ENCODE measurements around the gene TESMIN. TPM values are rescaled to one million over a fixed set of nuclear protein-coding genes. Genes with fewer than 3 reads are reported as not detected.

Gene TESMIN, protein sequence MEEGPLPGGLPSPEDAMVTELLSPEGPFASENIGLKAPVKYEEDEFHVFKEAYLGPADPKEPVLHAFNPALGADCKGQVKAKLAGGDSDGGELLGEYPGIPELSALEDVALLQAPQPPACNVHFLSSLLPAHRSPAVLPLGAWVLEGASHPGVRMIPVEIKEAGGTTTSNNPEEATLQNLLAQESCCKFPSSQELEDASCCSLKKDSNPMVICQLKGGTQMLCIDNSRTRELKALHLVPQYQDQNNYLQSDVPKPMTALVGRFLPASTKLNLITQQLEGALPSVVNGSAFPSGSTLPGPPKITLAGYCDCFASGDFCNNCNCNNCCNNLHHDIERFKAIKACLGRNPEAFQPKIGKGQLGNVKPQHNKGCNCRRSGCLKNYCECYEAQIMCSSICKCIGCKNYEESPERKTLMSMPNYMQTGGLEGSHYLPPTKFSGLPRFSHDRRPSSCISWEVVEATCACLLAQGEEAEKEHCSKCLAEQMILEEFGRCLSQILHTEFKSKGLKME
- 2.0 TPM for total RNA-seq
- polyA plus RNA-seq: 4.6 TPM
- long read RNA-seq, donor 1: 0 reads
- long read RNA-seq, donor 2: 0 reads
- long read RNA-seq, donor 3, partial matches to known transcripts: 0 of 1 reads
- long read RNA-seq, donor 3, other reads (novel, unspliced or antisense): 0 of 1 reads
- long read RNA-seq, donor 4: 0 reads
- long read RNA-seq, donor 5: 0 reads
- long read RNA-seq, donor 6, partial matches to known transcripts: 0 of 4 reads
- long read RNA-seq, donor 6, other reads (novel, unspliced or antisense): 0 of 4 reads
- long read RNA-seq, donor 7: 0 reads
- long read RNA-seq, donor 8: 0 reads
- long read RNA-seq, donor 9: 0 reads
- long read RNA-seq, donor 10: 0 reads

DNA sequence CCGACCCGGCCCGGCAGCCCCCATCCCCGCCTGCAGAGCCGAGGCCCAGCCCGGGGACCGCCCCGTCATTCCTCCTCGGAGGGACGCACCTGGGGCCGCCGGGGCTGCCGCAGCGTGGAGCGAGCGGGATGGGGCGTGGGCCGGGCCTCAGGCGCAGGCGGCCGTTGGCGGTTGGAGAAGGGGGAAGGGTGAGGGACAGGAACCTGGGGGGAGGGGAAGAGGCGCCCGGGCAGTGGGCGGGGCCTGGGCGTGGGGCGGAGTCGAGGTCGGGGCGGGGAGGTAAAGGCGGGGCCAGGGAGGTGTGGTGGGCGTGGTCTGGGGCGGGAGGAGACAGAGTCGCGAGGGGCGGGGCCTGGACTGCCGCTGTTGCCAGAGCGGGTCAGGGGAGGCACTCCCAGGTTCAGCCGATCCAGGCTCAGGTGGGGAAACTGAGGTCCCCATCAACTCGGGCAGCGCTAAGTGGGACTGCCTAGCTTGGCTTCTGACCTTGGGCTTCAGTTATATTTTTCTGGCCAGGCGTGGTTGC is at the start of gene TESMIN:
TESMIN (minus strand) TSS at position 190 of the 526 bp plus-strand sequence. CDS start 860 bp downstream, outside the sequence.
- H3K27ac ChIP-seq (ENCODE audit: low read depth in 1 of 2, low read length in 1 of 2): peak within 1 kb of the TSS in 1 of 2 donors; percentile 70
- H3K4me1 ChIP-seq (ENCODE audit: control insufficient read depth in 2 of 2, insufficient read depth in 2 of 2, low read length in 2 of 2): peaks cover 4 to 7% of the 10 kb centered on the region in 2 donors
- H3K4me3 ChIP-seq (ENCODE audit: low read length in 2 of 2): peak within 1 kb of the TSS; percentile 8 to 73

GRCh38 chr11:68798221-68798813 is 47.0 kb upstream of the TESMIN start:
- no peak overlapping the region for H3K27ac ChIP-seq (ENCODE audit: low read depth in 1 of 2, low read length in 1 of 2)
- H3K9me3 ChIP-seq (ENCODE audit: control insufficient read depth in 2 of 2, insufficient read depth in 1 of 2, low read length in 1 of 2): no peaks in the 10 kb centered on the region
- H3K36me3 ChIP-seq (ENCODE audit: control insufficient read depth in 2 of 2, insufficient read depth in 2 of 2, low read length in 1 of 2): peaks cover 0 to 32% of the 10 kb centered on the region in 2 donors
- no peak overlapping the region for H3K4me3 ChIP-seq (ENCODE audit: low read length in 2 of 2)
- H3K27me3 ChIP-seq (ENCODE audit: control insufficient read depth in 2 of 2, insufficient read depth in 1 of 2, low read length in 1 of 2): no peaks in the 10 kb centered on the region
- DNase-seq (ENCODE audit: low read depth in 6 of 9, low spot score in 9 of 9): peak in 6 of 9 donors; percentile 2 to 37 (median 13)
- peaks cover 0 to 6% of the 10 kb centered on the region in 2 donors for H3K4me1 ChIP-seq (ENCODE audit: control insufficient read depth in 2 of 2, insufficient read depth in 2 of 2, low read length in 2 of 2)
- WGBS: 91% methylated on average over 23 of the region's 23 CpGs

More for the DNA sequence above, at the start of gene TESMIN:
- peak; percentile 52 to 91 (median 82) for DNase-seq (ENCODE audit: low read depth in 6 of 9, low spot score in 9 of 9)
- peaks cover 3 to 6% of the 10 kb centered on the region in 2 donors for H3K36me3 ChIP-seq (ENCODE audit: control insufficient read depth in 2 of 2, insufficient read depth in 2 of 2, low read length in 1 of 2)
- peaks cover 0 to 2% of the 10 kb centered on the region in 2 donors for H3K27me3 ChIP-seq (ENCODE audit: control insufficient read depth in 2 of 2, insufficient read depth in 1 of 2, low read length in 1 of 2)
- peaks cover 0 to 3% of the 10 kb centered on the region in 2 donors for H3K9me3 ChIP-seq (ENCODE audit: control insufficient read depth in 2 of 2, insufficient read depth in 1 of 2, low read length in 1 of 2)
- WGBS: 3% methylated on average over 42 of the region's 42 CpGs

- Histone ChIP-seq H3K9me3 (ENCODE audit: control insufficient read depth in 2 of 2, insufficient read depth in 1 of 2, low read length in 1 of 2) (no peaks in the 10 kb centered on the region), H3K27ac (ENCODE audit: low read depth in 1 of 2, low read length in 1 of 2) (no peak overlapping the region), H3K4me3 (ENCODE audit: low read length in 2 of 2) (no peak overlapping the region), H3K4me1 (ENCODE audit: control insufficient read depth in 2 of 2, insufficient read depth in 2 of 2, low read length in 2 of 2) (peaks cover 0 to 6% of the 10 kb centered on the region in 2 donors), H3K36me3 (ENCODE audit: control insufficient read depth in 2 of 2, insufficient read depth in 2 of 2, low read length in 1 of 2) (peaks cover 2 to 32% of the 10 kb centered on the region in 2 donors), H3K27me3 (ENCODE audit: control insufficient read depth in 2 of 2, insufficient read depth in 1 of 2, low read length in 1 of 2) (no peaks in the 10 kb centered on the region)
- WGBS: 93% methylated on average over 19 of the region's 19 CpGs
- DNase-seq (ENCODE audit: low read depth in 6 of 9, low spot score in 9 of 9): peak in 3 of 9 donors; percentile 3 to 14 (median 5)
Measured at GRCh38 chr11:68796801-68797200, 45.5 kb upstream of the TESMIN start.

- peaks cover 0 to 6% of the 10 kb centered on the region in 2 donors for H3K4me1 ChIP-seq (ENCODE audit: control insufficient read depth in 2 of 2, insufficient read depth in 2 of 2, low read length in 2 of 2)
- H3K27me3 ChIP-seq (ENCODE audit: control insufficient read depth in 2 of 2, insufficient read depth in 1 of 2, low read length in 1 of 2): no peaks in the 10 kb centered on the region
- no peaks in the 10 kb centered on the region for H3K9me3 ChIP-seq (ENCODE audit: control insufficient read depth in 2 of 2, insufficient read depth in 1 of 2, low read length in 1 of 2)
- DNase-seq (ENCODE audit: low read depth in 6 of 9, low spot score in 9 of 9): no peak
- 97% methylated on average over 18 of the region's 18 CpGs for WGBS
- H3K36me3 ChIP-seq (ENCODE audit: control insufficient read depth in 2 of 2, insufficient read depth in 2 of 2, low read length in 1 of 2): peaks cover 2 to 15% of the 10 kb centered on the region in 2 donors
- H3K27ac ChIP-seq (ENCODE audit: low read depth in 1 of 2, low read length in 1 of 2): no peak overlapping the region
- no peak overlapping the region for H3K4me3 ChIP-seq (ENCODE audit: low read length in 2 of 2)
Measured at GRCh38 chr11:68792400-68792966, 41.2 kb upstream of the TESMIN start.

DNA sequence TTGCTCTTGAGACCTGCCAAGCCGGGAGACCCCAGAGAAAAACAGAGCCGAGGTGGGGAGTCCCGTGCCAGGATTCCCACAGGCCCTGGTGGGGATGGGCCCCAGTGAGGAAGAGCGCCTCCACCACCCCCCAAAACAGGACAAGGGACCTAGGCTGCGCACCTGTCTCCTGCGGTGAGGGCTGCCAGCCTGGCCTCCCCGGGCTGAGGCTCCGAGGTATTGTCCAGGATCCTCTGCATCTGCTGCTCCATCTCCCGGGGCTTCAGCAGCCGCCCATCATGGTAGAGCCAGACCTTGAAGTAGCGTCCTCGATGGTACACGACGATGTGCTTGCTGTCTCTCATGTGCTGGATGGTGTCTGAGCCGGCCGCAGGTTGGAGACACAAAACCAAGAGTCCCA is 33.3 kb upstream of the TESMIN start:
- 98% methylated on average over 16 of the region's 16 CpGs for WGBS
- DNase-seq (ENCODE audit: low read depth in 6 of 9, low spot score in 9 of 9): no peak

DNA sequence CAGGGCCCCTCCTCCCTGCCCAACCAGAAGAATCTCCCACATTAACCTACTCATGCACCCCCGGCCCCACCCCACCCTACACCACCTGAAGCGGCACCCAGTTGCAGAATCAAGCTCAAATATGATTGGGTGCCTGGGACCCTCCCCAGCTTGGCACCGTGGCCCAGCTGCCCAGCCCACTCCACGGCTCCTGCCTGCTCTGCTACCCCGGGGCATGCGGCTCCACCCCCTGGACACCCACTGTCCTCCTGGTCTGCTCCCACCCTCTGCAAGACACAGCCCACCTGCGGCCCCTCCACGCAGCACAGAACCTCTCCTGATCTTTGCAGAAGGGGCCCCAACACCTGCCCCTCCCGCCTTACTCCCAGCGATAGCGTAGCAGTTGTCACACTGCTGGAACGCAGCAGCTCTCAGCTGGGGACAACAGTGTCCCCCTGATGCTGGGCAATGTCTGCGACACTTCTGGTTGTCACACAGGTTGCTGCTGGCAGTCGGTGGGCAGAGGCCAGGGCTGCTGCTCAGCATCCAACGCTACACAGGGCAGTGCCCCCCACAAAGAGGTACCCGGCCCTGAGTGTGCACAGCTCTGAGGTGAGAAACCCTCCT is 32.0 kb upstream of the TESMIN start:
- WGBS: 92% methylated on average over 16 of the region's 16 CpGs
- Histone ChIP-seq H3K27me3 (ENCODE audit: control insufficient read depth in 2 of 2, insufficient read depth in 1 of 2, low read length in 1 of 2) (no peaks in the 10 kb centered on the region), H3K9me3 (ENCODE audit: control insufficient read depth in 2 of 2, insufficient read depth in 1 of 2, low read length in 1 of 2) (no peaks in the 10 kb centered on the region), H3K4me3 (ENCODE audit: low read length in 2 of 2) (no peak overlapping the region), H3K27ac (ENCODE audit: low read depth in 1 of 2, low read length in 1 of 2) (no peak overlapping the region), H3K36me3 (ENCODE audit: control insufficient read depth in 2 of 2, insufficient read depth in 2 of 2, low read length in 1 of 2) (peaks cover 10 to 39% of the 10 kb centered on the region in 2 donors), H3K4me1 (ENCODE audit: control insufficient read depth in 2 of 2, insufficient read depth in 2 of 2, low read length in 2 of 2) (no peaks in the 10 kb centered on the region)
- no peak for DNase-seq (ENCODE audit: low read depth in 6 of 9, low spot score in 9 of 9)

More for the DNA sequence above, 33.3 kb upstream of the TESMIN start:
- H3K4me1 ChIP-seq (ENCODE audit: control insufficient read depth in 2 of 2, insufficient read depth in 2 of 2, low read length in 2 of 2): no peaks in the 10 kb centered on the region
- no peak overlapping the region for H3K4me3 ChIP-seq (ENCODE audit: low read length in 2 of 2)
- peaks cover 8 to 39% of the 10 kb centered on the region in 2 donors for H3K36me3 ChIP-seq (ENCODE audit: control insufficient read depth in 2 of 2, insufficient read depth in 2 of 2, low read length in 1 of 2)
- no peak overlapping the region for H3K27ac ChIP-seq (ENCODE audit: low read depth in 1 of 2, low read length in 1 of 2)
- H3K27me3 ChIP-seq (ENCODE audit: control insufficient read depth in 2 of 2, insufficient read depth in 1 of 2, low read length in 1 of 2): no peaks in the 10 kb centered on the region
- no peaks in the 10 kb centered on the region for H3K9me3 ChIP-seq (ENCODE audit: control insufficient read depth in 2 of 2, insufficient read depth in 1 of 2, low read length in 1 of 2)

DNA sequence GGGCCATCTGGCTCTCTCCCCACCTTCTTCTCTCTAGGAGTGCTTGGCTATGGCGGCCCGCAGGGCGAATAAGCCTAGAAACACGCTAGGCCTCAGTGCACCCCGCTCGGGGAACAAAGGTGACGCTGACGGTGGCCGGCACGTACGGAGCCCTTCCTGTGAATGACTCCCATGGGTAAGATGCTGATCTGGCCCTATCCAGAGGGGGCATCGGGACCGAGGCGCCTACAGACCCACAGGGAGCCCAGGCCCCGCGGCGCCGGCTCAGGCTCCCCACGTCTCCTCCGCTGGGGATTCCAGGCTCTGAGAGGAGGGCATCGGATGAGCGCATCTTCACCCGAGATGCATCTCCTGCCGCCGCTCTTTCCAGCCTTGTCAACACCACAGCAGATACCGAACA is 31.4 kb upstream of the TESMIN start:
- Histone ChIP-seq H3K9me3 (ENCODE audit: control insufficient read depth in 2 of 2, insufficient read depth in 1 of 2, low read length in 1 of 2) (no peaks in the 10 kb centered on the region), H3K4me3 (ENCODE audit: low read length in 2 of 2) (no peak overlapping the region), H3K4me1 (ENCODE audit: control insufficient read depth in 2 of 2, insufficient read depth in 2 of 2, low read length in 2 of 2) (no peaks in the 10 kb centered on the region), H3K36me3 (ENCODE audit: control insufficient read depth in 2 of 2, insufficient read depth in 2 of 2, low read length in 1 of 2) (peaks cover 10 to 39% of the 10 kb centered on the region in 2 donors), H3K27me3 (ENCODE audit: control insufficient read depth in 2 of 2, insufficient read depth in 1 of 2, low read length in 1 of 2) (no peaks in the 10 kb centered on the region), H3K27ac (ENCODE audit: low read depth in 1 of 2, low read length in 1 of 2) (peak overlapping the region in 1 of 2 donors; percentile 11)
- 98% methylated on average over 26 of the region's 26 CpGs for WGBS
- DNase-seq (ENCODE audit: low read depth in 6 of 9, low spot score in 9 of 9): no peak

GRCh38 chr11:68780829-68781228 is 29.5 kb upstream of the TESMIN start:
- no peaks in the 10 kb centered on the region for H3K27me3 ChIP-seq (ENCODE audit: control insufficient read depth in 2 of 2, insufficient read depth in 1 of 2, low read length in 1 of 2)
- no peak for DNase-seq (ENCODE audit: low read depth in 6 of 9, low spot score in 9 of 9)
- H3K36me3 ChIP-seq (ENCODE audit: control insufficient read depth in 2 of 2, insufficient read depth in 2 of 2, low read length in 1 of 2): peaks cover 10 to 35% of the 10 kb centered on the region in 2 donors
- H3K4me3 ChIP-seq (ENCODE audit: low read length in 2 of 2): no peak overlapping the region
- no peak overlapping the region for H3K27ac ChIP-seq (ENCODE audit: low read depth in 1 of 2, low read length in 1 of 2)
- WGBS: 94% methylated on average over 4 of the region's 4 CpGs
- no peaks in the 10 kb centered on the region for H3K4me1 ChIP-seq (ENCODE audit: control insufficient read depth in 2 of 2, insufficient read depth in 2 of 2, low read length in 2 of 2)
- H3K9me3 ChIP-seq (ENCODE audit: control insufficient read depth in 2 of 2, insufficient read depth in 1 of 2, low read length in 1 of 2): no peaks in the 10 kb centered on the region
